HepG2 (cell line): ENCODE measurements around the gene TMEFF1. TPM values are rescaled to one million over a fixed set of nuclear protein-coding genes. Genes with fewer than 3 reads are reported as not detected.

Experiments
- CCAR2 ChIP-seq: fragments of 200-400 bp; formaldehyde crosslinking; optimal IDR thresholded peaks from 2 replicates; pipeline ENCODE3; 2018; ENCODE audit warnings: low read depth, mild to moderate bottlenecking, low read length, moderate library complexity
- CEBPG ChIP-seq: IDR thresholded peaks from 2 replicates; pipeline ENCODE4 v1.6.1; 2016
- DNMT3B ChIP-seq: conservative IDR thresholded peaks from 2 replicates; pipeline ENCODE4 v1.6.1; 2016; ENCODE audit warnings: missing biosample characterization, control low read depth
- HNF4G ChIP-seq, 2 experiments: sonication (generic) in 1 of 2; formaldehyde crosslinking in 1 of 2; IDR thresholded peaks; 2 replicates each; pipeline versions ENCODE4 v1.4.0 to v1.6.1; 2011 to 2020; ENCODE audit warnings: borderline replicate concordance in 2 of 2, low read depth in 2 of 2, mild to moderate bottlenecking in 2 of 2, low read length in 1 of 2, missing genetic modification reagents in 1 of 2, moderate library complexity in 1 of 2
- MED8 ChIP-seq: sonication (generic); formaldehyde crosslinking; IDR thresholded peaks from 2 replicates; pipeline ENCODE4 v1.8.1; 2023; ENCODE audit warnings: mild to moderate bottlenecking, missing genetic modification reagents; ENCODE audit not compliant: insufficient replicate concordance
- MTF2 ChIP-seq: sonication (generic); formaldehyde crosslinking; IDR thresholded peaks from 2 replicates; pipeline ENCODE4 v1.5.0; 2020; ENCODE audit warnings: missing genetic modification reagents, borderline replicate concordance
- PAF1 ChIP-seq: IDR thresholded peaks from 2 replicates; pipeline ENCODE4 v1.6.1; 2016; ENCODE audit warnings: missing genetic modification reagents, missing compliant biosample characterization
- SMAD3 ChIP-seq: sonication (generic); formaldehyde crosslinking; IDR thresholded peaks from 2 replicates; pipeline ENCODE4 v1.4.0; 2020; ENCODE audit warnings: missing genetic modification reagents
- TARDBP ChIP-seq: sonication (generic); formaldehyde crosslinking; IDR thresholded peaks from 2 replicates; pipeline ENCODE4 v1.8.0; 2022; ENCODE audit warnings: mild to moderate bottlenecking, missing genetic modification reagents
- TRIM24 ChIP-seq: sonication (generic); formaldehyde crosslinking; IDR thresholded peaks from 2 replicates; pipeline ENCODE4 v1.8.0; 2022; ENCODE audit warnings: mild to moderate bottlenecking, missing genetic modification reagents
- ZFP41 ChIP-seq: sonication (generic); formaldehyde crosslinking; IDR thresholded peaks from 2 replicates; pipeline ENCODE4 v1.4.0; 2020; ENCODE audit warnings: mild to moderate bottlenecking, missing genetic modification reagents, borderline replicate concordance
- ZNF124 ChIP-seq: sonication (generic); formaldehyde crosslinking; IDR thresholded peaks from 2 replicates; pipeline ENCODE4 v1.4.0; 2020; ENCODE audit warnings: missing genetic modification reagents
- ZNF281 ChIP-seq: sonication (generic); formaldehyde crosslinking; IDR thresholded peaks from 2 replicates; pipeline ENCODE4 v1.4.0; 2020; ENCODE audit warnings: missing genetic modification reagents, borderline replicate concordance
- ZNF317 ChIP-seq: sonication (generic); formaldehyde crosslinking; IDR thresholded peaks from 2 replicates; pipeline ENCODE4 v1.5.0; 2020; ENCODE audit warnings: mild to moderate bottlenecking, missing genetic modification reagents
- ZNF564 ChIP-seq: sonication (generic); formaldehyde crosslinking; IDR thresholded peaks from 2 replicates; pipeline ENCODE4 v1.8.1; 2023; ENCODE audit warnings: mild to moderate bottlenecking, missing genetic modification reagents
- ZNF670 ChIP-seq: sonication (generic); formaldehyde crosslinking; IDR thresholded peaks from 2 replicates; pipeline ENCODE4 v1.8.0; 2022; ENCODE audit warnings: mild to moderate bottlenecking, missing genetic modification reagents, borderline replicate concordance
- ZNF691 ChIP-seq: sonication (generic); formaldehyde crosslinking; IDR thresholded peaks from 2 replicates; pipeline ENCODE4 v1.4.0; 2020; ENCODE audit warnings: missing genetic modification reagents, low read depth, mild to moderate bottlenecking, borderline replicate concordance
- ZNF784 ChIP-seq: sonication (generic); formaldehyde crosslinking; IDR thresholded peaks from 2 replicates; pipeline ENCODE4 v1.5.1; 2020; ENCODE audit warnings: missing genetic modification reagents, mild to moderate bottlenecking, borderline replicate concordance
- polyA plus RNA-seq, 8 experiments: library from polyadenylated mRNA; depleted of rRNA in 3 of 8; stranded (reverse) in 7 of 8; unstranded in 1 of 8; fragments of >200 nt; fragmentation: Illumina TruSeq in 4 of 8; extraction: Trizol in 4 of 8; gene quantifications; 2 replicates each; pipeline versions ENCODE4 v1.2.1 to v1.2.3, GENCODE V29; 2011 to 2016; ENCODE audit warnings: low read depth in 4 of 8, missing spikeins in 1 of 8, mixed read lengths in 1 of 8; ENCODE audit not compliant: insufficient read depth in 1 of 8
- total RNA-seq, 5 experiments: library from RNA; depleted of rRNA; stranded (reverse); fragments of >200 nt; fragmentation: Illumina TruSeq; extraction: Trizol; gene quantifications; 2 replicates each; pipeline ENCODE4 v1.2.3, GENCODE V29; 2016; ENCODE audit warnings: low read depth in 1 of 5
- TF ChIP-seq, protein P1 (sequence below): sonication (generic); formaldehyde crosslinking; IDR thresholded peaks from 2 replicates; pipeline ENCODE4 v1.4.0; 2020; ENCODE audit warnings: missing genetic modification reagents
- TF ChIP-seq, protein P2 (sequence below): sonication (generic); formaldehyde crosslinking; IDR thresholded peaks from 2 replicates; pipeline ENCODE4 v1.4.0; 2020; ENCODE audit warnings: mild to moderate bottlenecking, missing genetic modification reagents
- TF ChIP-seq, protein P3 (sequence below): sonication (generic); formaldehyde crosslinking; IDR thresholded peaks from 2 replicates; pipeline ENCODE4 v1.9.0; 2022; ENCODE audit warnings: missing genetic modification reagents, mild to moderate bottlenecking, borderline replicate concordance

Gene TMEFF1
- total and polyA plus RNA-seq, 2 of the 13 experiments (the other 11 are each of a cell fraction or from before 2014, with no cell fraction given) = 0.87 to 1.9 TPM

GRCh38 chr9:100619665-100620064 lies 146.7 kb downstream of the TMEFF1 start (continued):
- TF ChIP-seq, protein P1, sequence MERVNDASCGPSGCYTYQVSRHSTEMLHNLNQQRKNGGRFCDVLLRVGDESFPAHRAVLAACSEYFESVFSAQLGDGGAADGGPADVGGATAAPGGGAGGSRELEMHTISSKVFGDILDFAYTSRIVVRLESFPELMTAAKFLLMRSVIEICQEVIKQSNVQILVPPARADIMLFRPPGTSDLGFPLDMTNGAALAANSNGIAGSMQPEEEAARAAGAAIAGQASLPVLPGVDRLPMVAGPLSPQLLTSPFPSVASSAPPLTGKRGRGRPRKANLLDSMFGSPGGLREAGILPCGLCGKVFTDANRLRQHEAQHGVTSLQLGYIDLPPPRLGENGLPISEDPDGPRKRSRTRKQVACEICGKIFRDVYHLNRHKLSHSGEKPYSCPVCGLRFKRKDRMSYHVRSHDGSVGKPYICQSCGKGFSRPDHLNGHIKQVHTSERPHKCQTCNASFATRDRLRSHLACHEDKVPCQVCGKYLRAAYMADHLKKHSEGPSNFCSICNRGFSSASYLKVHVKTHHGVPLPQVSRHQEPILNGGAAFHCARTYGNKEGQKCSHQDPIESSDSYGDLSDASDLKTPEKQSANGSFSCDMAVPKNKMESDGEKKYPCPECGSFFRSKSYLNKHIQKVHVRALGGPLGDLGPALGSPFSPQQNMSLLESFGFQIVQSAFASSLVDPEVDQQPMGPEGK = no peak
- TF ChIP-seq, protein P2, sequence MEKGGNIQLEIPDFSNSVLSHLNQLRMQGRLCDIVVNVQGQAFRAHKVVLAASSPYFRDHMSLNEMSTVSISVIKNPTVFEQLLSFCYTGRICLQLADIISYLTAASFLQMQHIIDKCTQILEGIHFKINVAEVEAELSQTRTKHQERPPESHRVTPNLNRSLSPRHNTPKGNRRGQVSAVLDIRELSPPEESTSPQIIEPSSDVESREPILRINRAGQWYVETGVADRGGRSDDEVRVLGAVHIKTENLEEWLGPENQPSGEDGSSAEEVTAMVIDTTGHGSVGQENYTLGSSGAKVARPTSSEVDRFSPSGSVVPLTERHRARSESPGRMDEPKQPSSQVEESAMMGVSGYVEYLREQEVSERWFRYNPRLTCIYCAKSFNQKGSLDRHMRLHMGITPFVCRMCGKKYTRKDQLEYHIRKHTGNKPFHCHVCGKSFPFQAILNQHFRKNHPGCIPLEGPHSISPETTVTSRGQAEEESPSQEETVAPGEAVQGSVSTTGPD (CRISPR knock-in tag) = no peak
- TF ChIP-seq MED8 (CRISPR knock-in tag) (no peak), MTF2 (no peak), ZNF670 (CRISPR knock-in tag) (no peak), DNMT3B (CRISPR knock-in tag) (no peak), SMAD3 (CRISPR knock-in tag) (no peak), CEBPG (peak; percentile 62), HNF4G (IDR thresholded peaks at IDR 0.05; ENCODE audit: borderline replicate concordance, low read depth, low read length) (no peak), HNF4G (CRISPR knock-in tag; IDR thresholded peaks at IDR 0.05; ENCODE audit: borderline replicate concordance, low read depth) (no peak), ZNF564 (CRISPR knock-in tag) (no peak), TRIM24 (CRISPR knock-in tag) (no peak), TARDBP (CRISPR knock-in tag) (no peak), ZNF317 (CRISPR knock-in tag) (no peak), ZFP41 (CRISPR knock-in tag) (no peak), ZNF124 (no peak), ZNF784 (CRISPR knock-in tag) (no peak), ZNF691 (CRISPR knock-in tag) (no peak), PAF1 (no peak), ZNF281 (CRISPR knock-in tag) (no peak), CCAR2 (no peak)
- TF ChIP-seq, protein P3, sequence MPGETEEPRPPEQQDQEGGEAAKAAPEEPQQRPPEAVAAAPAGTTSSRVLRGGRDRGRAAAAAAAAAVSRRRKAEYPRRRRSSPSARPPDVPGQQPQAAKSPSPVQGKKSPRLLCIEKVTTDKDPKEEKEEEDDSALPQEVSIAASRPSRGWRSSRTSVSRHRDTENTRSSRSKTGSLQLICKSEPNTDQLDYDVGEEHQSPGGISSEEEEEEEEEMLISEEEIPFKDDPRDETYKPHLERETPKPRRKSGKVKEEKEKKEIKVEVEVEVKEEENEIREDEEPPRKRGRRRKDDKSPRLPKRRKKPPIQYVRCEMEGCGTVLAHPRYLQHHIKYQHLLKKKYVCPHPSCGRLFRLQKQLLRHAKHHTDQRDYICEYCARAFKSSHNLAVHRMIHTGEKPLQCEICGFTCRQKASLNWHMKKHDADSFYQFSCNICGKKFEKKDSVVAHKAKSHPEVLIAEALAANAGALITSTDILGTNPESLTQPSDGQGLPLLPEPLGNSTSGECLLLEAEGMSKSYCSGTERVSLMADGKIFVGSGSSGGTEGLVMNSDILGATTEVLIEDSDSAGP (CRISPR knock-in tag) = no peak
